GM18909 (cell line): Measurements from ENCODE around the gene BCL2L11.

Source experiments
- ATAC-seq: cut with Tn5 transposase; IDR thresholded peaks from one replicate; pipeline ENCODE4 v1.9.1; 2021; ENCODE audit warnings: mild to moderate bottlenecking; ENCODE audit not compliant: unreplicated experiment, poor library complexity

The BCL2L11 gene

DNA sequence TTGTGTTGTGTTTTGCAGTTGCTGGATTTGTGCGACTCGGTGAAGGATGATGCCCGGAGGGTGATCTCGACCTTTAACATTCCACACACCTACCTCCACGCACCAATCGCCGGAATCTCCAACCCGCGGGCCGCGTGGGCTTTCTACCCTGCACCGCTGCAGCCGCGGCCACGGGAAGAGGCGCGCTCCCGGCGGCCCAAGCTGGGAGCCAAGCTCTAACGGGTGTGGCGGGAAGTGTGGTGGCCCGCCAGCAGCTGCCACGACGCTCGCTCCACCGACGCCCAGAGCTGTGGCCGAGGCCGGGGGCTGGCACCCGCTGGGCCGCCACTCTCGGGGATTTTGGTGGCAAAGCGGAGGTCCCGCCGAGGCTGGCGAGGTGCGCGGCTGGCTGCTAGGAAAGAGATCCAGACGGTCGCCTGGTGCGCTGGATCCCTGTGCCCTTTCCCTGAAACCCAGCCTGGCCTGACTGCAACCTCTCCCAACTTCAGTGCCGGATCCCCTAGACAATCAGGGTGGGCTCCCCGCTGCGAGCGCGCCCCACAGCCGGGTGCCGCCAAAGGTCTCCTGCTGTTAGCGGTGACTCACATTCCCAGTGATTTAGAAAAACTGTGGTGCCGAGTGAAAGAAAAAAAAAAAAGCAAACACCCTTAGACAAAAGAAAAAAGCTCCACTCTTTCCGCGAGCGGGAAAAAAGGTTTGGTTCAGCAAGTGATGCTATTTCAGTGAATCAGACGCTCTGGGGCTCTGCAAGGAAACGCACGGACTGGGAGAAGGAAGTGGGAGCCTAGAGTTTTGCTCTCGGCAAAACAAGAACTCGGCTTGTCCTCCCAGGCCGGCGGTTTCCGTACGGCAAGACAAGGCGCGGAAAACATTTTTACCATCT, 2.9 kb upstream of the BCL2L11 start:
- no peak for ATAC-seq

DNA sequence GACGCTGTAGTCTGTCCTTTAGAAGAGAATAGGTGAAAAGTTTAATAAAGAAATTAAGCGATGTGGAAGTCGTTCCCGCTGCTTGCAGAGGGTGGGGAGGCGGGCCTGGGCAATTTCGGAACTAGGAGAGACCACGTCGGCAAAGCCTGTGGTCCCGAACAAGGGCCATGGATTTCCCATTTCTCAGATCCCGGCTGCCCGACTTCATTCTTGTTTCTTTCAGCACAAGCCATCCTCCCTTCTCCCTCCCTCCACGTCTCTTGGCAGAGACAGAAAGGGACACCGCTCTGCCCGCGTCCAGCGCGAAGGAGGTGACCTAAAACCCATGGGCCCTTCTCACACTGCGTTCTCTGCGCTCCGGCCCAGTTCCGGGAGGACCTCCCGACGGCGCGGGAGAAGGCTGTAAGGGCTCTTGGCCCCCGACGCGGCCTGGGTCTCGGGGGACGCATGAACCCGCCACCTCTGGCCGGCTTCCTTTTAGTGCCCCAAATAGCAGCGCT, 2.2 kb upstream of the BCL2L11 start:
- no peak for ATAC-seq

GRCh38 chr2:111118981-111119821, 1.5 kb upstream of the BCL2L11 start:
- ATAC-seq = no peak

- ATAC-seq = no peak
Observed at GRCh38 chr2:111119822-111120252, 877 bp upstream of the BCL2L11 start.

DNA sequence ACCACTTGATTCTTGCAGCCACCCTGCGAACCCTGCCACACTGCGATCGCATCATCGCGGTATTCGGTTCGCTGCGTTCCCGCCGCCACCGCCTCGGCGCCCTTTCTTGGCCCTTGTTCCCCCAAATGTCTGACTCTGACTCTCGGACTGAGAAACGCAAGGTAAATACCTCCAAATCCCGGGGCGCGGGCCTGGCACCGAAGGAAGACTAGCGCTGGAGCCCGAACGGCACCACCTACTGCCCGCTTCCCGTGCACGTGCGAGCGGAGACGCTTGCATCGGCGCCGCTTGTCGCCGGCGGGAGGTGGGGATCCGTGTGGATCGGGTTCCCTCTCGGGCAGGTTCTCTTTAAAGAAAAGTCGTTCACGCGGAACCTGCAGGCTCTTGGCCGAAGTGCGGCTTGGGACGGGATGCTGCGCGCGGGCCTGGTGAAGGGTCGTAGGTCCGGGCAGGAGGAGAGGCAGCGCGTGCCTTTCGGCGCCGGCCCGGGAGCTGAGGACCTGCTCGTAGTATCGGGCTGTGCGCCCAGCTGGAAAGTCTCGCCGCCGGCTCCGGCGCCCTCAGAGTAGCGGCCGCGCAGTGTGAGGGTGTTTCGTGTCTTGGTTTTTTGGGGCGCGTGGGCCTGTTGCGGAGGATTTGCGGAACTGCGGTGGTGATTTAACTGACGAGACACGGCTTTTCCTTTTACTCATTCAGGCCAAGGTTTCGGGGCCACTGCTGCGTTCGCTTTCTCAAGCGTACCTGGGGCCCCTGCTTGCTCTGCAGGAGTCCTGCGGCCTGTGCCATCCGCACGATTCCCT, 514 bp downstream of the BCL2L11 start:
- peak; percentile 6 for ATAC-seq

GRCh38 chr2:111121828-111122630, 1.3 kb downstream of the BCL2L11 start:
- ATAC-seq = peak; percentile 47

DNA sequence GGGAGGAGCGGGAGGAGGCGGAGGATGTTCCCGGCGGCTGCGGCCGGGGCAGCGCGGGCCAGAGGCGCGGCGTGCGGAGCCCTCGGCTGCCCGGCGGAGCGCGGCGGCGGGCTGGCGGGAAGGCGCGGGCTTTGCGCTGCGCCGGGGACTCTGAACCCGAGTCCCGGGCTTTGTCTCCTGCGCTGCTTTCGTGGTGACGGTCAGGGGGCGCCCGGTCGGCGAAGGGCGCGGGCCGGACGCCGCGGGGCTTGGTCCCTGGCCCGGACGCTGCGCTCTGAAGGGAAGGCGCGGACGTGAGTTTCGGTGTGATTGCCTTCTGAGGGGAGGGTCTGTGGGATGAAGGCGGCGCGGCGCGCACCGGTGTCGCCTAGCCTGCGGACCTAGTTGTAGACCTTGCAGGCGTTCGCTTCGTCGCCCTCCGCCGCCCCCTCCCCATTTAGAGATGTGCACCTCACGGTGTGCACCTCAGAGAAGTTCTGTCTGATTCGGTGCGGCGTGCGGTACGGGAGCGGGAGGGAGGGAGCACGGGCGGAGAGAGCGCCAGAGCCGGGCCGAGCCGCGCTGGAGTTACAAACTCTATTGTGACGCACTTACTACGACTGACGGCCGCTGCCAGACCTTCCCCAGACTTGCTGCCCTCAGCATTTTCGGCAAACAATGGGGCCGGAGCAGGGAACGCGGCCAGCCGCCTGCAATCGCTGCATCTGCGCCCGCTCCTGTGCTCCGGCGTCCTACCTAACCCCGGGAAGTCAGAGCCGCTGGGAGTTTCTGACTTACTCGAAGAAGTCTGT, 2.1 kb downstream of the BCL2L11 start:
- no peak for ATAC-seq

DNA sequence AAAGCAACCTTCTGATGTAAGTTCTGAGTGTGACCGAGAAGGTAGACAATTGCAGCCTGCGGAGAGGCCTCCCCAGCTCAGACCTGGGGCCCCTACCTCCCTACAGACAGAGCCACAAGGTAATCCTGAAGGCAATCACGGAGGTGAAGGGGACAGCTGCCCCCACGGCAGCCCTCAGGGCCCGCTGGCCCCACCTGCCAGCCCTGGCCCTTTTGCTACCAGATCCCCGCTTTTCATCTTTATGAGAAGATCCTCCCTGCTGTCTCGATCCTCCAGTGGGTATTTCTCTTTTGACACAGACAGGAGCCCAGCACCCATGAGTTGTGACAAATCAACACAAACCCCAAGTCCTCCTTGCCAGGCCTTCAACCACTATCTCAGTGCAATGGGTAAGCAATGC, 3.0 kb downstream of the BCL2L11 start:
- ATAC-seq = no peak

DNA sequence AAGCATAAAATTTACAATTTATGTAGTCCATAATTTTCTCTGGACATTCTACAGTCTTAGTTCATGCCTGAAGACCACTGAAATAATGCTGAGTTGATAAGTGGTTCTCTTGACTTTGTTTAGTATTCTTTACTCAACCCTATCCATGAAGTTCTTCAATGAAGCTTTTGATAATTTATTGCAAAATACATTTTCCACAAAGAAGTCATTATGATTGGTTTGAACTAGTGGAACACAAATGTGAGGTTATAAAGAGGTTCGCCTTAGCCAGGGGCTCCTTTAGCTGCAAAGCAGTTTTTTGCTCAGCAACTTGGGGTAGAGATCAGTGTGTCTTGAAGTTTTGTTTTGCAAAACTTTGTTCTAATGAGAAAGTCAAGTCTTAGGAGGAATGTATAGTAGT, 5.9 kb downstream of the BCL2L11 start:
- ATAC-seq = no peak

- no peak for ATAC-seq
Observed at GRCh38 chr2:111127351-111127750, 6.6 kb downstream of the BCL2L11 start.

DNA sequence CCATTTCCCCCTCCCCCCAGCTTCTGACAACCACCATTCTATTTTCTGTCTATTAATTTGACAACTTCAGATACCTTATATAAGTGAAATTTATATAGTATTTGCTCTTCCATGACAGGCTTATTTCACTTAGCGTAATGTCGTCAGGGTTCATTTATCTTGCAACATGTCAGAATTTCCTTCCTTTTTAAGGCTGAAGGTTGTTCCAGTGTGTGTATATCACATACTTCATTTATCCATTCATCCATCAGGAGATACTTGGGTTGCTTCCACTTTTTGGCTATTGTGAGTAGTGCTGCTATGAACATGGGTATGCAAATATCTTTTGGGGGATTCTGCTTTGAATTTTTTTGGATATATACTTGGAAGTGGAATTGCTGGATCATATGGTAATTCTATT, 7.4 kb downstream of the BCL2L11 start:
- no peak for ATAC-seq

DNA sequence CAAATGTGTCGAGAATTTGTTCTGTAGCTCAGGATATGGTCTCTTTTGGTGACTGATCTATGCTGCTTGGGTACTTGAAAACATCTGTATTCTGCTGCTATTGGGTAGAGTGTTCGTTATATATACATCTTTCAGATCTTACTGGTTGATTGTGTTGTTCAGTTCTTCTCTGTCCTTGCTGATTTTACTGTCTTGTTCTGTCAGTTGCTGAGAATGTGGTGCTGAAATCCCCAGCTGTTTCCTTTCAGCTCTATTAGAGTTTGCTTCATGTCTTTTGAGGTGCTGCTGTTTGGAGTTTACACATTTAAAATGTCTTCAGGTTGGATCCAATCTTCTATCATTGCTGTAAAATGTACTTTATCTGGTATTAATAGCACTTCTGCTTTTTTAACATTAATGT, 12.9 kb downstream of the BCL2L11 start:
- ATAC-seq = no peak

DNA sequence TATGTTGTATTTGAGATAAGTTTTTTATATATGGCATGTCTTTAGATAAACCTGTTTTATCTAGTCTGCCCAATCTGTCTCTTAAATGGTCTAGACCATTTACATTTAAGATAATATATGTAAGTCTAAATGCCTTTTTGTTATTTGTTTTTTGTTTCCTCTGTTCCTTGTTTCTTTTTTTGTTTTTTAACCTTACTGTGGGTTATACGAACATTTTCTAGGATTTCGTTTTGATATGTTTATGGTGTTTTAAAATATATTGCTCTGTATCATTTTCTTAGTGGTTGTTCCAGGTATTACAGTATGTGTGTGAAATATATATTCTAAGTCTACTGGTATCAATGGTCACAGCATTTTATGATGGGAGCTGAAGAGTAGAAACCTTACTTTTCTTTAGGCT, 13.3 kb downstream of the BCL2L11 start:
- no peak for ATAC-seq

DNA sequence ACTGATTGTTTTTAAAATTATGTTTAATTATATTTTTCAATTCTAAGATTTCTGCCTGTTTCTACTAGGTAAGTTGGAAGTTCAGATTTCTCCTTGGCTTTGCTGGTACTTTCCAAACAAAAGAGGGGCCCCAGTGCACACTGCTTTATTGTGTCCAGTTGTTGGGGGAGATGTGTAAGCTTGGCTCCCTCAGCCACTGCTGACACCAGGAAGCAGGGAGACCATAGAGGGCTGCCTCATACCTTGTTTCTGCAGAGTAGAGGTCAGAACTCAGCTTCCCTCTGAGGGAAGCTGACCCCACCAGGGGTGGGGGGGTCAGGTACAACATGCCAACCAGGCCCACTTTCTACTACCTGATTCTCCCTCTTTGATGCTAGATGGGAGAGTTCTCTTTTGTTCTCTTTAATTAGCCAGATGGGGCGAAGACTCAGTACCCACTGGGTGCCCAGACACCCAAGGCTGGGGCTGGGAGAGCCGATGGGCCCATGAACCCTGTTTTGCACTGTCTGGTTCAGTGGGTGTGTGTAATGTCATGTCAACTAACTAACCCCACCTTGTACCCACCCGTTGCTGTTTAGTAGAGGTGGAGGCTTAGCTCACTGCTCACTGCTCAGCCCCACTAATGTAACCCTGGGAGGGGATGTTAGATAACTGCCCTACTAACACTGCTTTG, 14.7 kb downstream of the BCL2L11 start:
- no peak for ATAC-seq

DNA sequence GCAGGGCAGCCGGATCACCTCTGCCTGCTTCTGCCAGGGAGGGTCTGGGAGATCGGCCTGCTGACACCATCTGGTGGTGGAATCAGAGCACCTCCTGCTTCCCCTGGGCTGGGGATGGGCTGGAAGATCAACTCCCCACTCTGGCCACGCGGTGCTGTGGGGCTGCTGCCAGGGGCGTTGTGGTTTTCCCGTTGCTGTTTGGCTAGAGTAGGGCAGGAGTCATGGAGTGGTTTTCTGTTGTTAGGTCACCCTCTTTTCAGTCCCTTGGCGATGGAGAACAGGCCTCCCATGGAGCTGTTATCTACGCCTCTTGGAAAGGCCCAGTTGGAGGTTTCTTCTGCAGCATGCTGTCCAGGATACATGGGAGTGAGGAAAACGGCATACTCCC, 15.2 kb downstream of the BCL2L11 start:
- no peak for ATAC-seq

DNA sequence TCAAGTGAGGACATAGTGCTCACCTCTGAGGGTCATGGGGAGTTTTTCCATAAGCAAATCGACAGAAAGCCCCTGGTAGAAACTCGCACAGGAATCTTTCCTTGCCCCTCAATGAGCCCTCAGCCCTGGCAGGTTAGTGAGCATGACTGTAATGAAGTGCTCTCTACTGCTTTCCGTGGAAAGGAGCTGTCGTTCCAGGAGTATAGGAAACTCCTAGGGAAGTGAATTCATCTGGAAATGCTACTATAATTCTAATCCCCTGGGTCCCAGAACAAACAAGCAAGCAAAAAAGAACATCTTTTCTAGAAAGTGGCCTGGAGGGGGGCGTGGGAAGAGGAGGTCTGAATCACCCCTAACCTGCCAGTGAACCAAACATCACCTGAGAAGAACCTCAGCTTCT, 18.1 kb downstream of the BCL2L11 start:
- ATAC-seq = no peak

GRCh38 chr2:111139637-111140317, 19.1 kb downstream of the BCL2L11 start:
- ATAC-seq = no peak

GRCh38 chr2:111140815-111141214, 20.1 kb downstream of the BCL2L11 start:
- ATAC-seq = no peak
